SU-DHL-6 (cell line): Measurements from ENCODE around the gene MAST4.

Source experiments
- CTCF ChIP-seq: fragments of 200-600 bp; sonication (generic); IDR thresholded peaks from one replicate; pipeline ENCODE4 v1.5.1; 2017; ENCODE audit warnings: antibody characterized with exemption, mild to moderate bottlenecking, low read length, moderate library complexity; ENCODE audit not compliant: insufficient read depth, poor library complexity, severe bottlenecking
- EZH2phosphoT487 ChIP-seq: fragments of 200-600 bp; sonication (generic), shearing (Covaris generic); conservative IDR thresholded peaks from 2 replicates; pipeline ENCODE4 v1.6.1; 2018; ENCODE audit warnings: mild to moderate bottlenecking, antibody characterized with exemption, low read length, moderate library complexity, mixed read lengths

- TF ChIP-seq CTCF: no peak
- TF ChIP-seq EZH2phosphoT487: no peak
Measured at GRCh38 chr5:67094476-67095300, 498.5 kb downstream of the MAST4 start.
